ENCODE measurements around the gene TNFRSF12A. TPM values are rescaled to one million over a fixed set of nuclear protein-coding genes. Genes with fewer than 3 reads are reported as not detected.

The TNFRSF12A gene
- total and polyA plus RNA-seq, 2 of the 8 experiments (the other 6 are each of a cell fraction or from before 2014, with no cell fraction given), result 81.0 to 82.5 TPM

GRCh38 chr16:3036726-3037315, 16.7 kb downstream of the TNFRSF12A start, which contains the start of gene BICDL2:
TSS of gene BICDL2 (minus strand) at chr16:3036944. CDS start at chr16:3035496, 1,448 bp downstream.
- Histone ChIP-seq H2BK15ac (ENCODE audit: low read length) (peak within 1 kb of the TSS; percentile 22; the same call in 1 of the 2 replicates), H3K56ac (replicated peaks; ENCODE audit: insufficient read length, low read depth, low read length) (no peak within 1 kb of the TSS), H2AK5ac (ENCODE audit: low read depth, low read length) (peak within 1 kb of the TSS; percentile 93; the same call in 1 of the 2 replicates), H2AFZ (ENCODE audit: low read length) (no peak within 1 kb of the TSS), H2BK12ac (ENCODE audit: low read depth, low read length) (peak within 1 kb of the TSS; percentile 60; the same call in 1 of the 2 replicates), H3K27ac (ENCODE audit: low read depth, low read length) (no peak within 1 kb of the TSS), H3K9ac (replicated peaks in 1 of 4; ENCODE audit: extremely low read depth in 1 of 4, low read depth in 3 of 4, low read length in 3 of 4) (peak within 1 kb of the TSS in 1 of 4 experiments; percentile 3; a peak in 2 of 7 replicates), H3K14ac (ENCODE audit: insufficient read length) (no peak within 1 kb of the TSS), H2BK5ac (ENCODE audit: low read depth, low read length) (no peak within 1 kb of the TSS; the same call in 1 of the 2 replicates), H3K27me3 (replicated peaks in 1 of 4; ENCODE audit: control insufficient read depth in 3 of 4, extremely low read depth in 1 of 4, insufficient read depth in 3 of 4, low read length in 3 of 4) (peaks cover 0 to 11% (median 3%) of the 10 kb centered on the region in 4 experiments; a peak in 1 of 7 replicates), H3K9me3 (ENCODE audit: insufficient read depth in 2 of 2, low read depth in 1 of 2, low read length in 1 of 2) (no peaks in the 10 kb centered on the region), H3K79me1 (ENCODE audit: low read depth, low read length) (0 out of 2 replicates have a peak, but pooled peaks cover 2% of the 10 kb centered on the region), H3K18ac (ENCODE audit: extremely low read depth, low read length) (peak within 1 kb of the TSS; percentile 71), H3K79me2 (ENCODE audit: control insufficient read depth in 1 of 2, insufficient read depth in 2 of 2, low read length in 2 of 2) (no peaks in the 10 kb centered on the region), H3K23ac (ENCODE audit: insufficient read length) (no peak within 1 kb of the TSS), H2BK20ac (ENCODE audit: low read length) (peak within 1 kb of the TSS; percentile 90; the same call in 1 of the 2 replicates), H4K5ac (ENCODE audit: insufficient read length, low read depth, low read length) (no peak within 1 kb of the TSS), H4K91ac (replicated peaks; ENCODE audit: insufficient read length, low read length) (no peak within 1 kb of the TSS), H4K20me1 (replicated peaks in 1 of 2; ENCODE audit: control insufficient read depth in 1 of 2, insufficient read depth in 2 of 2, low read length in 2 of 2) (peaks cover 5 to 16% of the 10 kb centered on the region in 2 experiments), H3K23me2 (ENCODE audit: low read depth, low read length) (peaks cover 3% of the 10 kb centered on the region; the same call in 1 of the 2 replicates), H3K4me1 (replicated peaks in 1 of 4; ENCODE audit: control insufficient read depth in 3 of 4, insufficient read depth in 4 of 4, low read length in 3 of 4) (peaks cover 3 to 19% (median 12%) of the 10 kb centered on the region in 4 experiments), H2BK120ac (replicated peaks; ENCODE audit: low read depth, low read length) (no peak within 1 kb of the TSS), H3K4ac (replicated peaks; ENCODE audit: insufficient read length, low read depth, low read length) (no peak within 1 kb of the TSS), H3K4me2 (ENCODE audit: insufficient read depth in 1 of 2, low read depth in 2 of 2, low read length in 2 of 2) (peak within 1 kb of the TSS; percentile 78 to 85), H3K4me3 (ENCODE audit: extremely low read depth in 1 of 4, insufficient read depth in 2 of 4, low read depth in 3 of 4, low read length in 4 of 4) (peak within 1 kb of the TSS; percentile 48 to 80 (median 62)), H3K36me3 (ENCODE audit: control insufficient read depth in 2 of 4, insufficient read depth in 4 of 4, low read length in 3 of 4) (no peaks in the 10 kb centered on the region), H4K8ac (ENCODE audit: extremely low read depth, insufficient read depth, low read length) (peak within 1 kb of the TSS; percentile 42; the same call in 1 of the 2 replicates)
- WGBS, 2 experiments (ENCODE audit: extremely low coverage in 1 of 2, insufficient coverage in 1 of 2, insufficient read length in 1 of 2, insufficient replicate concordance in 2 of 2, low coverage in 1 of 2, low lambda C conversion rate in 2 of 2, missing lambda C conversion rate in 1 of 2), result 8% methylated on average over 34 of the region's 44 CpGs; no CpG with 5 or more reads in 1 of the 2 experiments
- FAIRE-seq (no peak), DNase-seq (ENCODE audit: low read depth in 1 of 2, low spot score in 2 of 2) (peak in 1 of 2 experiments; percentile 90)
- ChIA-PET CTCF (ENCODE audit: partially characterized antibody) (interaction anchor here (1.0 to 23.8 kb wide), 6 partner anchors 8 to 32 kb away, joined by 3 to 639 read pairs (median 56); partner anchors contain the start of genes CLDN6, CLDN9, HCFC1R1 and THOC6), POLR2A (ENCODE audit: partially characterized antibody) (interaction anchor here (1.9 to 34.8 kb wide), 6 partner anchors 9 to 66 kb away, joined by 5 to 1808 read pairs (median 56); partner anchors contain the start of genes CLDN6, CLDN9, HCFC1R1 and KREMEN2)
- TF ChIP-seq PHF8 (conservative IDR thresholded peaks at IDR 0.05; ENCODE audit: low read depth, low read length) (0 out of 2 replicates have a peak, but pooled peaks have one; percentile 27), SIX5 (IDR thresholded peaks at IDR 0.05; ENCODE audit: low read depth, low read length) (no peak)
- TF ChIP-seq, protein P1, sequence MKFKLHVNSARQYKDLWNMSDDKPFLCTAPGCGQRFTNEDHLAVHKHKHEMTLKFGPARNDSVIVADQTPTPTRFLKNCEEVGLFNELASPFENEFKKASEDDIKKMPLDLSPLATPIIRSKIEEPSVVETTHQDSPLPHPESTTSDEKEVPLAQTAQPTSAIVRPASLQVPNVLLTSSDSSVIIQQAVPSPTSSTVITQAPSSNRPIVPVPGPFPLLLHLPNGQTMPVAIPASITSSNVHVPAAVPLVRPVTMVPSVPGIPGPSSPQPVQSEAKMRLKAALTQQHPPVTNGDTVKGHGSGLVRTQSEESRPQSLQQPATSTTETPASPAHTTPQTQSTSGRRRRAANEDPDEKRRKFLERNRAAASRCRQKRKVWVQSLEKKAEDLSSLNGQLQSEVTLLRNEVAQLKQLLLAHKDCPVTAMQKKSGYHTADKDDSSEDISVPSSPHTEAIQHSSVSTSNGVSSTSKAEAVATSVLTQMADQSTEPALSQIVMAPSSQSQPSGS (IDR thresholded peaks at IDR 0.05; ENCODE audit: low read length), result 0 out of 2 replicates have a peak, but pooled peaks have one; percentile 19
